GM12878 (cell line): ENCODE measurements around the gene SCGB3A1. TPM values are rescaled to one million over a fixed set of nuclear protein-coding genes. Genes with fewer than 3 reads are reported as not detected.

ENCODE experiments used
- ATAC-seq: fragments of 200-7000 bp; cut with Tn5 transposase; 3 replicates; pipeline ENCODE4 v1.9.1; 2020; ENCODE audit warnings: mild to moderate bottlenecking, moderate library complexity
- BruUV-seq: library from RNA; stranded (reverse); fragments of 400-500 nt; replicated peaks from 2 replicates; lab custom pipeline; 2021; lab: Mats Ljungman, UMichigan
- CTCF ChIA-PET: fragments of 300-600 bp; sonication (Branson Sonifier 250); formaldehyde crosslinking; extraction: SDS; loops from one replicate; lab custom pipeline; 2021; ENCODE audit warnings: inconsistent platforms; lab: Yijun Ruan, JAX
- POLR2A ChIA-PET: fragments of 350-600 bp; formaldehyde crosslinking; extraction: SDS; loops from one replicate; lab custom pipeline; 2021; ENCODE audit warnings: inconsistent platforms; lab: Charles Lee
- RAD21 ChIA-PET: fragments of 300-600 bp; sonication (Branson Sonifier 250); formaldehyde crosslinking; loops from one replicate; lab custom pipeline; 2023; ENCODE audit warnings: antibody characterized with exemption; ENCODE audit not compliant: unreplicated experiment; lab: Charles Lee
- SMC1A ChIA-PET: fragments of 300-600 bp; sonication (Branson Sonifier 250); formaldehyde crosslinking; loops from one replicate; lab custom pipeline; 2023; ENCODE audit not compliant: unreplicated experiment, uncharacterized antibody; lab: Charles Lee
- DNase-seq: peaks from one replicate; pipeline ENCODE4 v3.0.0-alpha.2; 2011; ENCODE audit warnings: low read depth, low spot score
- FAIRE-seq: peaks from 3 replicates; lab custom pipeline; 2011; peaks lifted over from hg19 to GRCh38; lab: Jason Lieb, UNC
- H2AFZ ChIP-seq: 2 replicates; pipeline ENCODE4 v1.6.0; 2011; ENCODE audit warnings: low read depth, low read length, control low read depth; ENCODE audit not compliant: control insufficient read depth
- H3K27ac ChIP-seq: 2 replicates; pipeline ENCODE4 v1.5.1; 2011; ENCODE audit warnings: control low read depth; ENCODE audit not compliant: control insufficient read depth, insufficient read depth
- H3K27me3 ChIP-seq, 2 experiments: replicated peaks in 1 of 2; 2 replicates each; pipeline versions ENCODE4 v1.6.0 to v1.6.1; 2011; ENCODE audit warnings: low read length in 1 of 2; ENCODE audit not compliant: control insufficient read depth in 2 of 2, insufficient read depth in 2 of 2
- H3K36me3 ChIP-seq, 2 experiments: 2 replicates each; pipeline ENCODE4 v1.5.1; 2011; ENCODE audit warnings: low read length in 1 of 2; ENCODE audit not compliant: control insufficient read depth in 2 of 2, insufficient read depth in 2 of 2
- H3K4me1 ChIP-seq: 2 replicates; pipeline ENCODE4 v1.6.1; 2011; ENCODE audit warnings: mild to moderate bottlenecking, low read length, moderate library complexity, mixed read lengths; ENCODE audit not compliant: control insufficient read depth, insufficient read depth
- H3K4me2 ChIP-seq: 2 replicates; pipeline ENCODE4 v1.6.0; 2011; ENCODE audit warnings: control low read depth; ENCODE audit not compliant: control insufficient read depth, insufficient read depth
- H3K4me3 ChIP-seq: fragments of 200-600 bp; sonication (generic); 2 replicates; pipeline ENCODE4 v1.5.1; 2016
- H3K79me2 ChIP-seq: 2 replicates; pipeline ENCODE4 v1.6.0; 2011; ENCODE audit warnings: low read length; ENCODE audit not compliant: control insufficient read depth, insufficient read depth
- H3K9ac ChIP-seq: 2 replicates; pipeline ENCODE4 v1.8.0; 2011; ENCODE audit warnings: low read length, control low read depth, mixed read lengths; ENCODE audit not compliant: control insufficient read depth, insufficient read depth
- H3K9me3 ChIP-seq: replicated peaks from 3 replicates; pipeline ENCODE4 v1.5.1; 2011; ENCODE audit warnings: mild to moderate bottlenecking, low read length; ENCODE audit not compliant: control insufficient read depth, insufficient read depth
- H4K20me1 ChIP-seq: 2 replicates; pipeline ENCODE4 v1.6.0; 2011; ENCODE audit not compliant: control insufficient read depth, insufficient read depth
- CBX5 ChIP-seq: sonication (generic); IDR thresholded peaks from 2 replicates; pipeline ENCODE4 v1.6.1; 2016; ENCODE audit warnings: low read depth, moderate library complexity, mild to moderate bottlenecking, inconsistent platforms
- CEBPZ ChIP-seq: fragments of 150-350 bp; IDR thresholded peaks from 2 replicates; pipeline ENCODE4 v1.6.1; 2016; ENCODE audit warnings: low read depth, low read length
- CREB1 ChIP-seq: IDR thresholded peaks from 2 replicates; pipeline ENCODE4 v1.6.1; 2012; ENCODE audit warnings: low read depth, mild to moderate bottlenecking, inconsistent platforms
- EGR1 ChIP-seq, 2 experiments: IDR thresholded peaks; 1 replicate in 1 of 2; 2 replicates in 1 of 2; pipeline ENCODE4 v1.6.1; 2011 to 2012; ENCODE audit warnings: low read depth in 2 of 2, low read length in 2 of 2, borderline replicate concordance in 1 of 2, mild to moderate bottlenecking in 1 of 2, moderate library complexity in 1 of 2
- ESRRA ChIP-seq: IDR thresholded peaks from 2 replicates; pipeline ENCODE4 v1.6.1; 2012; ENCODE audit warnings: mild to moderate bottlenecking, low read length, improper control_type of control experiment
- HDAC6 ChIP-seq: fragments of 200-600 bp; sonication (generic); IDR thresholded peaks from one replicate; pipeline ENCODE4 v1.8.0; 2017; ENCODE audit warnings: antibody characterized with exemption; ENCODE audit not compliant: unreplicated experiment
- MAX ChIP-seq: IDR thresholded peaks from 2 replicates; pipeline ENCODE4 v1.6.1; 2012; ENCODE audit warnings: low read depth, low read length, improper control_type of control experiment
- MEF2B ChIP-seq: fragments of 450-650 bp; IDR thresholded peaks from 2 replicates; pipeline ENCODE4 v1.6.1; 2018; ENCODE audit warnings: mild to moderate bottlenecking, moderate library complexity; ENCODE audit not compliant: partially characterized antibody, poor library complexity, severe bottlenecking
- NFYB ChIP-seq: IDR thresholded peaks from 2 replicates; pipeline ENCODE4 v1.6.1; 2011; ENCODE audit warnings: low read depth, mild to moderate bottlenecking, low read length, improper control_type of control experiment, moderate library complexity; ENCODE audit not compliant: insufficient read depth
- NR2C1 ChIP-seq: fragments of 450-650 bp; IDR thresholded peaks from 2 replicates; pipeline ENCODE4 v1.6.1; 2017; ENCODE audit warnings: antibody characterized with exemption, mild to moderate bottlenecking, moderate library complexity
- NR2C2 ChIP-seq: IDR thresholded peaks from 2 replicates; pipeline ENCODE4 v1.6.1; 2011; ENCODE audit warnings: borderline replicate concordance, low read depth; ENCODE audit not compliant: control insufficient read depth, insufficient read length
- NR2F1 ChIP-seq: fragments of 450-650 bp; conservative IDR thresholded peaks from 2 replicates; pipeline ENCODE4 v1.6.1; 2017; ENCODE audit warnings: mild to moderate bottlenecking
- PAX5 ChIP-seq: IDR thresholded peaks from 2 replicates; pipeline ENCODE4 v1.6.1; 2011; ENCODE audit warnings: low read depth, low read length, borderline replicate concordance
- PRDM15 ChIP-seq: fragments of 450-650 bp; formaldehyde crosslinking; IDR thresholded peaks from 2 replicates; pipeline ENCODE4 v1.4.0; 2020; ENCODE audit warnings: mild to moderate bottlenecking, moderate library complexity
- SIX5 ChIP-seq: IDR thresholded peaks from 2 replicates; pipeline ENCODE4 v1.6.1; 2011; ENCODE audit warnings: mild to moderate bottlenecking, low read depth, low read length, moderate library complexity; ENCODE audit not compliant: severe bottlenecking
- SP1 ChIP-seq: IDR thresholded peaks from one replicate; pipeline ENCODE4 v1.6.1; 2011; ENCODE audit warnings: low read depth, low read length
- STAT1 ChIP-seq: fragments of 450-650 bp; conservative IDR thresholded peaks from 2 replicates; pipeline ENCODE4 v1.6.1; 2014; ENCODE audit warnings: antibody characterized with exemption, mild to moderate bottlenecking
- YBX1 ChIP-seq: fragments of 450-650 bp; IDR thresholded peaks from 2 replicates; pipeline ENCODE4 v1.6.1; 2016; ENCODE audit warnings: antibody characterized with exemption
- ZNF207 ChIP-seq: fragments of 450-650 bp; IDR thresholded peaks from 2 replicates; pipeline ENCODE4 v1.6.1; 2014; ENCODE audit warnings: antibody characterized with exemption, mild to moderate bottlenecking, borderline replicate concordance
- WGBS: methylation state at CpG from one replicate; pipeline ENCODE4 v1.1.6; 2016; ENCODE audit warnings: low lambda C conversion rate; ENCODE audit not compliant: insufficient replicate concordance, insufficient coverage; ENCODE audit errors: missing lambda C conversion rate; 5-methylcytosine and 5-hydroxymethylcytosine counted together
- in situ Hi-C: fragments of 300-500 bp; cut with MboI; formaldehyde crosslinking; loops from 9 replicates; pipeline ENCODE4 v1.14.3; 2018; ENCODE audit warnings: mixed read lengths
- intact Hi-C: fragments of 100-400 bp; cut with micrococcal nuclease; formaldehyde crosslinking; loops from one replicate; pipeline ENCODE4 v1.14.2; 2022; ENCODE audit not compliant: unreplicated experiment
- polyA plus RNA-seq, 11 experiments: library from polyadenylated mRNA; depleted of rRNA in 4 of 11; unstranded in 6 of 11; stranded (reverse) in 5 of 11; fragments of >200 nt; fragmentation: Nextera tagmentation in 4 of 11; fragmentation: Illumina TruSeq in 1 of 11; extraction: Ambion mirVana in 4 of 11; extraction: Trizol in 1 of 11; gene quantifications; 1 replicate in 1 of 11; 2 replicates in 10 of 11; pipeline versions ENCODE4 v1.2.1 to v1.2.3, GENCODE V29; 2011 to 2016; ENCODE audit warnings: inconsistent platforms in 2 of 11, missing spikeins in 2 of 11, low read depth in 1 of 11
- total RNA-seq, 4 experiments: library from RNA; depleted of rRNA in 3 of 4; stranded (reverse); fragments of >200 nt in 3 of 4; fragmentation: Illumina TruSeq in 1 of 4; extraction: Trizol in 1 of 4; gene quantifications; 2 replicates each; pipeline versions ENCODE4 v1.2.1 to v1.2.3, GENCODE V29; 2013 to 2021

SCGB3A1 gene
- total and polyA plus RNA-seq, 10 of the 15 experiments (the other 5 are each of a cell fraction or from before 2014, with no cell fraction given) = 0.46 TPM; not detected in 9

GRCh38 chr5:180596668-180597231 is 5.5 kb upstream of the SCGB3A1 start:
- CTCF ChIA-PET = no interaction called here
- BruUV-seq = no TSS peak
- ATAC-seq = no peak
- TF ChIP-seq SP1 = no peak
- TF ChIP-seq CBX5 = no peak
- no peak for TF ChIP-seq CREB1
- no peak for TF ChIP-seq ESRRA
- TF ChIP-seq CEBPZ = no peak
- TF ChIP-seq HDAC6 = no peak
- no peak for TF ChIP-seq NR2F1
- no peak for TF ChIP-seq NFYB
- no peak for TF ChIP-seq SIX5
- no peak for TF ChIP-seq ZNF207
- no peak for TF ChIP-seq EGR1 (IDR thresholded peaks at IDR 0.05; ENCODE audit: borderline replicate concordance in 1 of 2, low read depth in 2 of 2, low read length in 2 of 2)
- no peak for TF ChIP-seq NR2C2
- no peak for TF ChIP-seq STAT1
- TF ChIP-seq NR2C1 = no peak
- no peak for TF ChIP-seq PAX5
- TF ChIP-seq PRDM15 = no peak
- no peak for TF ChIP-seq MEF2B
- no peak for TF ChIP-seq YBX1
- TF ChIP-seq MAX = no peak

More at GRCh38 chr5:180596668-180597231, 5.5 kb upstream of the SCGB3A1 start:
- Histone ChIP-seq H4K20me1 (no peaks in the 10 kb centered on the region), H3K79me2 (no peaks in the 10 kb centered on the region), H3K9me3 (no peaks in the 10 kb centered on the region), H3K4me1 (no peaks in the 10 kb centered on the region), H2AFZ (no peak overlapping the region), H3K4me2 (no peak overlapping the region), H3K9ac (no peak overlapping the region), H3K27ac (no peak overlapping the region), H3K4me3 (no peak overlapping the region), H3K36me3 (no peaks in the 10 kb centered on the region), H3K27me3 (no peaks in the 10 kb centered on the region)
- ChIA-PET RAD21 (no interaction called here), POLR2A (no interaction called here), SMC1A (no interaction called here)
- DNase-seq (no peak), FAIRE-seq (no peak)
- in situ Hi-C loops (no loop called here), intact Hi-C loops (no loop called here)
- 34% methylated on average over 21 of the region's 24 CpGs for WGBS
